Measurements from ENCODE around the gene GJA4.

- TF ChIP-seq CTCF (IDR thresholded peaks at IDR 0.05) (no peak), POLR2A (IDR thresholded peaks at IDR 0.05) (no peak), POLR2AphosphoS5 (IDR thresholded peaks at IDR 0.05) (no peak), EP300 (IDR thresholded peaks at IDR 0.05) (no peak)
Observed at GRCh38 chr1:34758751-34759150, 34.0 kb upstream of the GJA4 start.
